Measurements from ENCODE around the gene ECI1.
"Not testable (repeated sequence)": the region's sequence is repeated elsewhere in the genome, so short reads cannot be mapped to it uniquely, and the experiment has no call there.

ECI1 gene

GRCh38 chr16:2250652-2251295, 613 bp downstream of the ECI1 start:
- DNase-seq: peak in 1 of 4 experiments; percentile 40

DNA sequence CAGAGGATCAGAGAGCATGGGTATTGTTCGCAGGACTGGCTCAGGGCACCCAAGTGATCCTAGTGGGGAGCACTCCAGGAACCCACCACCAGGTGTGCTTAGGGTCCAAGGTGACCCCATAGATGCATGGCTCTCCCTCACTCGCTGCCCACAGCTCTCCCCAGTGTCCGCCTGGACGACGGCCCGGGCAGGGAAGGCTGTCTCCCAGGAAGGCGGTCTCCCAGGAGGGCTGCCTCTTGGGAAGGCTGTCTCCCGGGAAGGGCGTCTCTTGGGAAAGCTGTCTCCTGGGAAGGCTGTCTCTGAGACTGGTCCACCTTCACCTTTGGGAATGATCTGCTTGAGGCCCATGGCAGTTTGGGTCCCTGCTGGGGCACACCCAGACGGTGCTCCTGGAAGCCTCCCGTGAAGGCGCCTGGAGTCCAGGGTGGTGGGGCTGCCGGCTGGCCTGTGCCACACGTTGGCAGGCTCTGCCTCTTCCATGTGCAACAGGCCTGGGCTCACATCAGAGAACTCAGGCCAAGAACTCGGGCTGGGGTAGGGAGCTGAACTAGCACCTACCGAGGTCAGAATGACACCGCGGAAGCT, 5.0 kb downstream of the ECI1 start:
- no peak for DNase-seq

DNA sequence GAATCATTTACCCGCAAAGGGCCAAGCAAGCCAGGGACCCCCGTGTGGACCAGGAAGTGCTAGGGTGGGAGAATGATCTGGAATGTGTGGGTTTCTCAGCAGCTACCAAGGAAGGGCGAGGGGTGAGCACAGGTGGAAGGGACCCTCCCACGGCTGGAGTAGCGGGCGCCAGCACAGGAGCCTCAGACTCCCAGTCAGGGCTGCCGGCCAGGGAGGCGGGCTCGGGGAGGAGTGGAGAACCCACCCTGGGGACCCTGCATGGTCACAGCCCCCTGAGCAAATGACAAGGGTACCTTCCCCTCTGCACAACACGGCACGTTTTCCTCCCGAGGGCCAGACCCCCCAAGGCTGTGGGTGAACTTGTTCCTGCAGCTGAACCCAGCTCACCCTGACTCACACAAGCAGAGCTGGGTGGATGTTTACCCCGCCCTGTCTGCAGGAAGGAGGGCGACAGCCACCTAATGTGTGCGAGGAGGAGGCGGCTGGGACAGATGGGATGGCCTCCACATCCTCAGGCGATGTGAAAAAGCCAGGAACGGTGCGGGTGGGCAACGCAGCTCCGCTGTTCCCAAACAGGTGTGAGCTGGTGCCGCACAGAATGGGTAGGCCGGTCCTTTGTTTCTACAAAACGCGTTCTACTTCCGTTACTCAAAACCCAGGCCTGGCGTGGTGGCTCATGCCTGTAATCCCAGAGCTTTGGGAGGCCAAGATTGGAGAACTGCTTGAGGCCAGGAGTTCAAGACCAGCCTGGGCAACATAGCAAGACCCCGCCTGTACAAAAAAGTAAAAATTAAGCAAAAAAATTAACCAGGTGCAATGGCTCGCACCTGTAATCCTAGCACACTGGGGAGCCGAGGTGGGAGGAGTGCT, 6.2 kb downstream of the ECI1 start:
- no peak for DNase-seq

GRCh38 chr16:2244301-2244700, 7.1 kb downstream of the ECI1 start:
- DNase-seq: no peak

DNA sequence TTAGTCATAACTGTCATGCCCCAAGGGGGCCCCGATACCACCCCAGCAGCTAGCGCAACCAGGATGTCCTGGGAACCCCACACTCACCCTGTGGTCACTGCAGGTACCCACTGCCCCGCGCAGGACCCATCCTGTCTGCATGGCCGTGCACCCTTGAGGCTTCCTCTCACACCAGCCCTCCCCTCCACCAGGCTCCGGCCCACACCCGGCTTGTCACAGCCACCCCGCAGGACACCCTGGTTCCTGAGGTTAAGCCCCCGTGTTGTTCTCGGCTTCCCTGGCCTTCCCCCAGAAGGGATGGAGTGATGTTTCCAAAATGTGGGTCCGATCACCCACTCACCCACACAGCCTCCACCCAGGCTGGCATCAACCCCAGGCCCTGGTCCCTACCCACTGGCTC, 7.6 kb downstream of the ECI1 start:
- DNase-seq: no peak

DNA sequence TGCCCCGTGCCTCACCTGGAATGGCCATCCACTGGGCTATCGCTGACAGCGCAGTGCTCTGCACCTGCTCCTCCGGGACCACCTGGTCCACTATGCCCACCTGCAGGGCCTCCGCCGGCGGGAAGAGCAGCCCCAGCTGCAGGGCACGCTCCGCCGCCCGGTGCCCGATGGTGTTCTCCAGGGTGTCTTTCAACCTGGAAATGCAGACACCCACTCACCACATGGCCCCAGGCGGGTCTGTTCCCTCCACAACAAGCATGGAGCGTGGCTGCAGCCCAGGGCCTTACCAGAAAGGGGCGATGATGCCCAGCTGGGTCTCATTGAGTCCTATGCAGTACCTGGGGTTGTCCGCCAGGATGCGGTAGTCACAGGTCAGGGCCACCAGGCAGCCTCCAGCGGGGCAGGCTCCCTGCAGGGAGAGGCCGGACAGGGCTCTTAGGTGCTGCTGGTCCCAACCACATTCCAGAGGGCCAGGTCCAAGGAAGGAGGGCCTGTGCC, 8.3 kb downstream of the ECI1 start:
- DNase-seq: no peak

DNA sequence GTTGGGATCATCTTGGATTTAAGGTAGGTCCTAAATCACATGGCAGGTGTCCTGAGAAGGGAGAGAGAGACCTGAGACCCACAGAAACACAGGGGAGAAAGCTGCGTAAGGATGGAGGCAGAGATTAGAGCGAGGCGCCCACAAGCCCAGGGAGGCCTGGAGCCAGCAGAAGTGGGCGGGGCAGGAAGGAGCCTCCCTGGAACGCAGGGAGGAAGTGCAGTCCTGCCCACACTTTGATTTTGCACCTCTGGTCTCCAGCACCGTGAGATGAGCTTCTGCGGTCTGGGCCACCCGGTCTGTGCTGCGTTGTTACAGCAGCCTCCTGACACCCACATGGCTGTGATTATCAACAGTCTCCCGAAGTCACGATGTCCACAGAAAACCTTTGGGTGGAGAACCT, 8.8 kb downstream of the ECI1 start:
- no peak for DNase-seq

DNA sequence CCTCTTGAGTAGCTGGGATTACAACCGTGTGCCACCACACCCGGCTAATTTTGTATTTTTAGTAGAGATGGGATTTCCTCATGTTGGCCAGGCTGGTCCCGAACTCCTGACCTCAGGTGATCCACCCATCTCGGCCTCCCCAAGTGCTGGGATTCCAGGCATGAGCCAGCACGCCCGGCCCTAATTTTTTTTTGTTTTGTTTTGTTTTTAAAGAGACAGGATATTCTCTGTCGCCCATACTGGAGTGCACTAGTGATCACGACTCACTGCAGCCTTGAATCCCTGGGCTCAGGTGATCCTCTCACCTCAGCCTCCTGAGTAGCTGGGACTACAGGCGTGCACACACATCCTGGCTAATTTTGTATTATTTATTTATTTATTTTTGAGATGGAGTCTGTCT, 11.1 kb downstream of the ECI1 start:
- DNase-seq: not testable (repeated sequence)

- DNase-seq: no peak
Measured at GRCh38 chr16:2238838-2239675, 12.3 kb downstream of the ECI1 start.

DNA sequence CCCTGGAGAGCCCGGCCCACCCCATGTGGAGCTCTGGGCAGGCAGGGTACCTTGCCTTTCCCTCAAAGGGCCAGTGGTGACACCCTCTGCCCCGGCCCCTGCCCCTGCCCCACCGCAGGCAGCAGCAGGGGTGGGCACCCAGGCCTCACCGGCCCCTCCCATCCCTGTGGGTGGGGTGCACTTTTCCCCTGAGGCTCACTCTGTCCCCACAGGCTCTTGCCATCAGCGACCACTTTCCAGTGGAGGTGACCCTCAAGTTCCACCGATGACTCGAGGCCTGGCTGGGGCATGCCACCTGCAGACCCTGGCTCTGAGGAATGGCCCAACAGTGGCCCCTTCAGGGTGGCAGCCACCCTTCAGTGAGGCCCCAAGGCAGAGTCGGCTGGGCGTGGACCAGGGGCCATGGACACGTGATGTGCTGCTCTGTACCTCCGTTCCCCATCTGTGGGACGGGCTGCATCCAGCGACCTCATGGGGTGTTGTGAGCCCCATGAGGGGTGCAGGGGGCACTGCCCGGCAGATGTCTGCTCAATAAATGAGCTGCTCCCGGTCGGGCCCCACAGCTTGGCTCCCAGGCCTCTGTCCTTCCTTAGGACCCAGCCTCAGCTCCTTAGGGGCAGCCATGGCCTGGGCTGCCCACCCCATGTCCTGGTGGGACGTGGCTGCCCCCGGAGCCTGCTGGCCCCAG, 13.1 kb downstream of the ECI1 start:
- no peak for DNase-seq

DNA sequence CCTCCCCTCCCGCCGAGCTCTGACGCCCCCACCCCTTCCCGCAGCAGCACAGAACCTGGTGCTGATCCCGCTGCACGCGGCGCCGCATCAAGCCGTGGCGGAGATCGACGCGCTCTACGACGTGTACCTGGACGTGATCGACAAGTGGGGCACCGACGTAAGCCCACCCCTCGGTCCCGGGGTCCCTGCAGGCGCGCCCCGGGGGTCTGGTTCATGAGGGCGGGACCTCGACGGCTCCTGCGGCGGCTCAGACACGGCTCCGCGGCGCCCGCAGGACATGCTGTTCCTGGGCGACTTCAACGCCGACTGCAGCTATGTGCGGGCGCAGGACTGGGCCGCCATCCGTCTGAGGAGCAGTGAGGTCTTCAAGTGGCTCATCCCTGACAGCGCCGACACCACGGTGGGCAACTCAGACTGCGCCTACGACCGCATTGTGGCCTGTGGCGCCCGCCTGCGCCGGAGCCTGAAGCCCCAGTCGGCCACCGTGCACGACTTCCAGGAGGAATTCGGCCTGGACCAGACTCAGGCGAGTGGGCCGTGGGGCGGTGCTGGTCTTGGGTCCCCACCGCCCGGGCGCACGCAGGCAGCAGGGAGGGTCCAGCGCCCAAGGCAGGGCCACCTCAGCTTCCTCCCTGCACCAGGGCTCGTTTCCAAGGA, 13.8 kb downstream of the ECI1 start:
- DNase-seq: no peak

GRCh38 chr16:2237102-2237482, 14.3 kb downstream of the ECI1 start:
- no peak for DNase-seq

DNA sequence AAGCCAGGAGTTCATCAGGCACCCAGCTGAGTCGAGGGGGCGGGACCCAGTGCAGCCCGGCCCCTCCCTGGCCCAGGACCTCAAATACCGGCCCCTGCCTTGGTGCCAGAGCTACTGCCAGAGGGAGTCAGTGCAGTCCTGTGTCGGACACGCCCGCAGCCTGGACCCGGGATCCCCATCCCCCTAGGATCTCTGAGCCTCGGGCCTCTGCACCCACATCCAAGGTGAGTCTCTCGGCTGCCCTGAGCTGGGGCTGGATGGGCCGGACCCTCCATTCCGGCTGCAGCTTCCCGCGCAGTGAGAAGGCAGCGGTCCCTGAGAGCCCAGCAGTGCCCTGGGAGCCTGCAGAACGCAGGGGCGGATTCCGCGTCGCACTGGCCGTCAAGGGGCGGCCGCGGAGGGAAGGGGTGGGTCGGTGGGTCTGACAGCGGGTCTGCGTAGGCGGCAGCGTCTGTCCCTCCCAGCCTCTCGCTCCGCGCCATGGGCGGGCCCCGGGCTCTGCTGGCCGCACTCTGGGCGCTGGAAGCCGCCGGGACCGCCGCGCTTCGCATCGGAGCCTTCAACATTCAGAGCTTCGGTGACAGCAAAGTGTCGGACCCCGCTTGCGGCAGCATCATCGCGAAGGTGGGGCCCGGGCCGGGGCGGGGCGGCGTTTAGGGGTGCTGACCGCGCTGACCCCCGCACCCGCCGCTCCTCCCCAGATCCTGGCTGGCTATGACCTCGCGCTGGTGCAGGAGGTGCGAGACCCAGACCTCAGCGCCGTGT, 14.9 kb downstream of the ECI1 start, which contains the start of gene DNASE1L2:
TSS of gene DNASE1L2 (plus strand) at position 108 of the 765 bp plus-strand sequence. CDS start at position 481, 373 bp downstream.
- no peak for DNase-seq

DNA sequence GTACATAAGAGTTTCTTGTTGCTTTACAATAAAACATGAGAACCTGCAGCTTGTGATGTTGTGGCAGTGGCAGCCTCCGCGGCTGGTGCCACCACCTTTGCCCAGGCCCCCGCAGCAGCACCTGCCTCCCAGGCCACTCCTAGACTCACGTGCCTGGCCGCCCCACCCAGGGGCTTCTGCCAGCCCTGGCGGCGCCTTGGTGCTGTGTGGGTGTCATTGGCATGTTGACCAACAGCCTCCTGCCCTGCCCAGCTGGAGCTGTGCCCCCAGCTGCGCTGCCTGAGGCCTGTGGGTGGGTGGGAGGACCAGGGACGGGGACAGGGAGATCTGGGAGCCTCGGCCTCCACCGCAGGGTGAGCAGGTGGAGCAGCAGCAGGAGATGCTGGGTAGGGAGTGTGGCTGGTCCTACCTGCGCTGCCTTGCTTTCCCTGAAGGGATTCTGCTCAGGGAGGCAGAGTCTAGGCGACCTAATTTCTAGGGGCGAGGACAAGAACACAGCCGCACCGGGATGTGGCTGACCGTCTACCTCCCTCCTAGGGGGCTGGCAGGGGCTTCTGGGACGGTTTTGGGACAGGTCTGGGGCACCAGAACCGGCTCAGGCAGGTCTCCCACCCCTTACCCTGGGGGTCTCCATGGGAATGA, 15.6 kb downstream of the ECI1 start:
- no peak for DNase-seq

DNA sequence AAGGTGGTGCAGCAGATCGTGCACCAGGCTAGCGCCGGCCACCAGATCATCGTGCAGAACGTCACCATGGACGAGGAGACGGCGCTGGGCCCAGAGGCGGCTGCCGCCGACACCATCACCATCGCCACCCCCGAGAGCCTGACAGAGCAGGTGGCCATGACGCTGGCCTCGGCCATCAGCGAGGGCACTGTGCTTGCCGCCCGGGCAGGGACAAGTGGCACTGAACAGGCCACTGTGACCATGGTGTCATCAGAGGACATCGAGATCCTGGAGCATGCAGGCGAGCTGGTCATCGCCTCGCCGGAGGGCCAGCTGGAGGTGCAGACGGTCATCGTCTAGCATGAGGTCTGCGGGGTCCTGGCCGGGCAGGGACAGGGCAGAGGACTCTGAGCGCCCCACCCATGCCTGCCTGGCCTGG, 16.1 kb downstream of the ECI1 start:
- DNase-seq: no peak

DNA sequence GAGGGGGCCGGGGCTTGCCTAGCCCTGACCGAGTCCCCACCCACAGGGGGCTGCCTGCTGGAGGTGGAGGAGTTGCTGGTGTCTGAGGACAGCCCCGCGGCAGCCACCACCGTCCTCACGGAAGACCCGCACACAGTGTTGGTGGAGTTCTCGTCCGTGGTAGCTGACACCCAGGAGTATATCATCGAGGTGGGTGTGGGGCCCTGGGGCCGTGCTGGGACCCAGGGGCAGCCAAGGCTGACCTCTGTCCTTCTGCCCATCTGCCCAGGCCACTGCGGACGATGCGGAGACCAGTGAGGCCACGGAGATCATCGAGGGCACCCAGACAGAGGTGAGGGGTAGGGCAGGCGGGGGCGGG, 16.6 kb downstream of the ECI1 start:
- no peak for DNase-seq

GRCh38 chr16:2233872-2234812, 17.2 kb downstream of the ECI1 start:
- DNase-seq: no peak

- no peak for DNase-seq
Measured at GRCh38 chr16:2233046-2233775, 18.2 kb downstream of the ECI1 start.

All from activated naive CD4-positive, alpha-beta T cell (primary cell).